ENCODE data around the gene GREM2. TPM values are rescaled to one million over a fixed set of nuclear protein-coding genes. Genes with fewer than 3 reads are reported as not detected.

Gene GREM2
- total RNA-seq, 1 donor from 2014 or later, result not detected

DNA sequence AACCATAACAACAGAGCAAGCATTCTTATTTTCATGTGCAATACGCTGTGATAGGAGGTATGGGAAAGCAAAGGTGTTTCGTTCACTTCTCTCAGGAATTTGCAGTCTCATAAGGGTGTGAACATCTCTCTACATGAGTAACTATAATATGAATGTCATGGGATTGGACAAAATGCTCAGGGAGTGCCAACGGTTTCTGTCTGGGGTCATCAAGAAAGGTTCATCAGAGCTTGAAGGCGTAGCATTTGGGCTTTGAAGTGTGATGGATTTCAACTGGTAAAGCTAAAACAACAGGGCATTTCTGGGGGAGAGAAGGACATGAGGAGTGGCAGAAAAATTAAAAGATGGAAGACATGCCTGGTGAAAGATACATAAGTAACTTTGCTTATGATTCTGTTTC is 32.4 kb downstream of the GREM2 start:
- no peaks in the 10 kb centered on the region for H3K36me3 Mint-ChIP-seq (ENCODE audit: unreplicated experiment)
- H3K4me1 Mint-ChIP-seq (ENCODE audit: unreplicated experiment), result peaks cover 16% of the 10 kb centered on the region
- H3K27me3 Mint-ChIP-seq (ENCODE audit: unreplicated experiment), result no peaks in the 10 kb centered on the region
- TF ChIP-seq, protein P1, sequence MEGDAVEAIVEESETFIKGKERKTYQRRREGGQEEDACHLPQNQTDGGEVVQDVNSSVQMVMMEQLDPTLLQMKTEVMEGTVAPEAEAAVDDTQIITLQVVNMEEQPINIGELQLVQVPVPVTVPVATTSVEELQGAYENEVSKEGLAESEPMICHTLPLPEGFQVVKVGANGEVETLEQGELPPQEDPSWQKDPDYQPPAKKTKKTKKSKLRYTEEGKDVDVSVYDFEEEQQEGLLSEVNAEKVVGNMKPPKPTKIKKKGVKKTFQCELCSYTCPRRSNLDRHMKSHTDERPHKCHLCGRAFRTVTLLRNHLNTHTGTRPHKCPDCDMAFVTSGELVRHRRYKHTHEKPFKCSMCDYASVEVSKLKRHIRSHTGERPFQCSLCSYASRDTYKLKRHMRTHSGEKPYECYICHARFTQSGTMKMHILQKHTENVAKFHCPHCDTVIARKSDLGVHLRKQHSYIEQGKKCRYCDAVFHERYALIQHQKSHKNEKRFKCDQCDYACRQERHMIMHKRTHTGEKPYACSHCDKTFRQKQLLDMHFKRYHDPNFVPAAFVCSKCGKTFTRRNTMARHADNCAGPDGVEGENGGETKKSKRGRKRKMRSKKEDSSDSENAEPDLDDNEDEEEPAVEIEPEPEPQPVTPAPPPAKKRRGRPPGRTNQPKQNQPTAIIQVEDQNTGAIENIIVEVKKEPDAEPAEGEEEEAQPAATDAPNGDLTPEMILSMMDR (IDR thresholded peaks at IDR 0.05), result no peak
- H3K27ac Mint-ChIP-seq (ENCODE audit: unreplicated experiment), result no peak overlapping the region
- no peaks in the 10 kb centered on the region for H3K9me3 Mint-ChIP-seq (ENCODE audit: unreplicated experiment)
- DNase-seq (ENCODE audit: extremely low spot score, unreplicated experiment), result no peak
- no peak overlapping the region for H3K4me3 Mint-ChIP-seq (ENCODE audit: unreplicated experiment)

DNA sequence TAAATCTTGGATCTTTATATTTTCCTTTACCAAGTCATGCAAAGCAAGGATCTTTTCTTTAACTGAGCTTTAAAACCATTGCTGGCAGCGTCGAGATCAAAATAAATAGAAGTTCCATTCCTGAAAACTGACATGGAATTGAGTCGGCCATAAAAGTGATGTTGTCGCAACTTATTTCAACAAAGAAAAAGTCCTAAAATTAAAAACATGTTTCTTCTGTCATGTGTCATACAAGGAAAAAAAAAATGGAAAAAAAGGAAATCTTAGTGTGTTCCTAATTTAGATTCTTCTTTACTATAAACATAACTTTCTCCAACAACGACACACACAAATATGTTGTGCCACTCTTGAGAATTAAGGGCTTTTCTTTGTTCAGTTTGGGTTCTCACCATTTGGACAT is 34.9 kb downstream of the GREM2 start:
- Mint-ChIP-seq H3K4me1 (ENCODE audit: unreplicated experiment) (peaks cover 12% of the 10 kb centered on the region), H3K4me3 (ENCODE audit: unreplicated experiment) (no peak overlapping the region), H3K27me3 (ENCODE audit: unreplicated experiment) (no peaks in the 10 kb centered on the region), H3K9me3 (ENCODE audit: unreplicated experiment) (no peaks in the 10 kb centered on the region), H3K27ac (ENCODE audit: unreplicated experiment) (no peak overlapping the region), H3K36me3 (ENCODE audit: unreplicated experiment) (no peaks in the 10 kb centered on the region)
- no peak for DNase-seq (ENCODE audit: extremely low spot score, unreplicated experiment)
- TF ChIP-seq, protein P1 (IDR thresholded peaks at IDR 0.05), result no peak

DNA sequence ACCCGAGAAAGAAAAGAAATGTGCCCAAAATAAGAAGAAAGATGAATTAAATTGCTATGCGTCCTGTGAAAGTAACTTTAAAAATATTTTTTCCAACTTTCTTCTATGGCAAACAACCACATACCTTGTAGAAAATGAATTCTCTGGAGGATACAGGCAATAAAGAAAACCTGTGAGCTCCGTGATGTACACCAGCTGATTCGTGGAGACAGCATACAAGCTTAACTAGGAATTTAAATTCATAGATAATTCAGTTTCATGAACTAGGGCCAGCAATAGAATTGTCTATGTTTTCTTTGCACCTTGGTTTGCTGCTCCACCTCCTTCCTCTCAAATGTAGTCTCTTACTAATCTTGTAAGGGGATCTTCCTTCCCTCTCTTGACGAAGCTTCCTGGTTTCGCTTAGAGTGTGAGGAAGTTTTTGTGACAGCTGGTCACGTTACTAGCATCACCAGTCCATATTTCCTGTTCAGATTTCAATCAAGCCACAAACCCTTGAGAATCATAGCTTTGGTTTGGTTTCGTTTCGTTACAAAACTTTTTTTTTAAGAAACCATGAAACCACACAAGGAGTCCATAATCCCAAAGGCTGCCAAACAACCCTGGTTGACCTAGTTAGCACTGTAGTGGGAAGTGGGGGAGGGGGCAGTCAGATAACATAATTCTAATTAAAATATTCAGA is 35.8 kb downstream of the GREM2 start:
- H3K27ac Mint-ChIP-seq (ENCODE audit: unreplicated experiment), result peak overlapping the region; percentile 68
- TF ChIP-seq, protein P1 (IDR thresholded peaks at IDR 0.05), result no peak
- no peaks in the 10 kb centered on the region for H3K9me3 Mint-ChIP-seq (ENCODE audit: unreplicated experiment)
- H3K4me1 Mint-ChIP-seq (ENCODE audit: unreplicated experiment), result peaks cover 12% of the 10 kb centered on the region
- no peak for DNase-seq (ENCODE audit: extremely low spot score, unreplicated experiment)
- H3K36me3 Mint-ChIP-seq (ENCODE audit: unreplicated experiment), result no peaks in the 10 kb centered on the region
- peak overlapping the region; percentile 55 for H3K4me3 Mint-ChIP-seq (ENCODE audit: unreplicated experiment)
- H3K27me3 Mint-ChIP-seq (ENCODE audit: unreplicated experiment), result no peaks in the 10 kb centered on the region

DNA sequence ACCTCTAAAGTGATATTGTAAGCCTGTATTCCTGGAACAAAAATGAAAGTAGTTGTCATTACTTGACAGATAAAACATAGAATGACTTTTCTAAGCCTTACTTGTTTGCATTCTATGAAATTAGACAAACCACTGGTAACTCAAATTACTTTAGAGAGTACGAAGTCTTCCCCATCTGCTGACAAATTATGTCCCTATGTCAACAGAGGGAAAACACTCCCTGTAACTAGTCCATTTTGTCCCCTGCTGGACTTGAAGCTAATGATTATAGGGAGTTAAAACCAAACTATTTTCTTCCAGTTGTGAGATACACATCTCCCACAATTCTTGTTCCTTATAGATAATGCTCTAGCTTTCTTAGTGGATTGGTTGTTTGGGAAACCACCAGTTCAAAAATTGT is 39.6 kb downstream of the GREM2 start:
- peaks cover 2% of the 10 kb centered on the region for H3K9me3 Mint-ChIP-seq (ENCODE audit: unreplicated experiment)
- DNase-seq (ENCODE audit: extremely low spot score, unreplicated experiment), result no peak
- no peak overlapping the region for H3K27ac Mint-ChIP-seq (ENCODE audit: unreplicated experiment)
- no peaks in the 10 kb centered on the region for H3K36me3 Mint-ChIP-seq (ENCODE audit: unreplicated experiment)
- no peak overlapping the region for H3K4me3 Mint-ChIP-seq (ENCODE audit: unreplicated experiment)
- TF ChIP-seq, protein P1 (IDR thresholded peaks at IDR 0.05), result no peak
- peaks cover 8% of the 10 kb centered on the region for H3K27me3 Mint-ChIP-seq (ENCODE audit: unreplicated experiment)
- peaks cover 12% of the 10 kb centered on the region for H3K4me1 Mint-ChIP-seq (ENCODE audit: unreplicated experiment)

DNA sequence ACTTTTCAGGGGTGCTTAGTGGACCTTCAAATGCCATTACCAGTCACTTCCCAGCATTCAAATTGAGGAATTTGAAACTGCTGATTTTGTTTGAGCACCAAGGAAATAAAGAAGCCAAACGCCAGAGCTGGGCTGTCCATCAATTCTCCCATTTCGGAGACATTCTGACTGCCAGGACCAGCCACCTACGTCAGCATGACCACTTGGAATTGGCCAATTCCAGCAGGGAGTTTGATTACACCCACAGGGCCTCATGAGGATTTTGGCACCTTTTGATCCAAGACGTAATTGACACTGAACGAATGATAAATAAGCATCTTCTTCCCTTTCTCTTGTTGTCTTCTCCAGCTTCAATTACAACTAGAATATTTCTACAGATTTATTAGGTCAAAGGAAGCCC is 40.2 kb downstream of the GREM2 start:
- TF ChIP-seq, protein P1 (IDR thresholded peaks at IDR 0.05), result no peak
- no peak overlapping the region for H3K4me3 Mint-ChIP-seq (ENCODE audit: unreplicated experiment)
- DNase-seq (ENCODE audit: extremely low spot score, unreplicated experiment), result no peak
- peaks cover 13% of the 10 kb centered on the region for H3K27me3 Mint-ChIP-seq (ENCODE audit: unreplicated experiment)
- H3K36me3 Mint-ChIP-seq (ENCODE audit: unreplicated experiment), result no peaks in the 10 kb centered on the region
- no peak overlapping the region for H3K27ac Mint-ChIP-seq (ENCODE audit: unreplicated experiment)
- peaks cover 8% of the 10 kb centered on the region for H3K4me1 Mint-ChIP-seq (ENCODE audit: unreplicated experiment)
- H3K9me3 Mint-ChIP-seq (ENCODE audit: unreplicated experiment), result peaks cover 6% of the 10 kb centered on the region
